ENCODE measurements around the gene HILPDA. TPM values are rescaled to one million over a fixed set of nuclear protein-coding genes. Genes with fewer than 3 reads are reported as not detected.
A peak's percentile ranks its signal among the peaks of the same experiment; 100 is the strongest.

Gene HILPDA
- total RNA-seq: 7.4 and 8.8 TPM in 2 replicates
- long read RNA-seq, transcript HILPDA-201 (2 exons, 1,349 nt): major isoform, 24 of 29 reads
- long read RNA-seq, partial matches to known transcripts: 0 of 29 reads
- long read RNA-seq, other reads (novel, unspliced or antisense): 1 of 29 reads

DNA sequence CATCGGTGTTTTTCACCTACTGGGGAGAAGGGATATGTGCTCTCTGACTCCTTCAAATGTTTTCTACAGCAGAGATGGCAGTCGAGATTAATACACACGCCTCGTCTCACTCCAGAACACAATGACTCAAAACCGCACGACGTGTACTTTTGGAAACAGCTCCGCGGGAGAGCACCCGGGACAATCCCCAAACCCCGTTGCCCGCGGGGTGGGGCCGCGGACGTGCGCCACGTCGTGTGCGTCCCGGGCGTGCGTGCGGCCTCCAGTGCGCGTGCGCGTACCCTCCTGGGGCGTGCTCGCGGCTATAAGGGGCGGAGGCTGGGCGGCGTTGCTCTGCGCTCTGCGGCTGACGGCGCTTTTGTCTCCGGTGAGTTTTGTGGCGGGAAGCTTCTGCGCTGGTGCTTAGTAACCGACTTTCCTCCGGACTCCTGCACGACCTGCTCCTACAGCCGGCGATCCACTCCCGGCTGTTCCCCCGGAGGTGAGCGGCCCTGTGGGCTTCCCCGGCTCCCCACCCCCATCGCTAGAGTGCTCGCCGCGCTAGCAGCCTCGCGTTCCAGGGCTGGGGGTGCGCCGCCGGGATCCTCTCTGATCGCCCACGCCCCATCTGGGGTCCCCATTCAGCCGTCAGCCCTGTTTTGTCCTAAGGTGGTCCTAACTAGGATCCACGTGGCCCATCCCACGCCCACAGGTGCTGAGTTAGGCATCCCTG is at the start of gene HILPDA:
TSS of gene HILPDA (plus strand) at position 336 of the 712 bp plus-strand sequence. CDS start 1,391 bp downstream, outside the sequence.
- H3K27me3 Mint-ChIP-seq (ENCODE audit: unreplicated experiment): peaks cover 21% of the 10 kb centered on the region
- peak; percentile 11 for TF ChIP-seq CTCF (IDR thresholded peaks at IDR 0.05)
- no peaks in the 10 kb centered on the region for H3K9me3 Mint-ChIP-seq (ENCODE audit: unreplicated experiment)
- H3K4me1 Mint-ChIP-seq (ENCODE audit: unreplicated experiment): peaks cover 33% of the 10 kb centered on the region
- H3K4me3 Mint-ChIP-seq (ENCODE audit: unreplicated experiment): peak within 1 kb of the TSS; percentile 90
- H3K27ac Mint-ChIP-seq (ENCODE audit: unreplicated experiment): peak within 1 kb of the TSS; percentile 95
- peak; percentile 96 for DNase-seq (ENCODE audit: extremely low spot score, unreplicated experiment)
- no peaks in the 10 kb centered on the region for H3K36me3 Mint-ChIP-seq (ENCODE audit: unreplicated experiment)

DNA sequence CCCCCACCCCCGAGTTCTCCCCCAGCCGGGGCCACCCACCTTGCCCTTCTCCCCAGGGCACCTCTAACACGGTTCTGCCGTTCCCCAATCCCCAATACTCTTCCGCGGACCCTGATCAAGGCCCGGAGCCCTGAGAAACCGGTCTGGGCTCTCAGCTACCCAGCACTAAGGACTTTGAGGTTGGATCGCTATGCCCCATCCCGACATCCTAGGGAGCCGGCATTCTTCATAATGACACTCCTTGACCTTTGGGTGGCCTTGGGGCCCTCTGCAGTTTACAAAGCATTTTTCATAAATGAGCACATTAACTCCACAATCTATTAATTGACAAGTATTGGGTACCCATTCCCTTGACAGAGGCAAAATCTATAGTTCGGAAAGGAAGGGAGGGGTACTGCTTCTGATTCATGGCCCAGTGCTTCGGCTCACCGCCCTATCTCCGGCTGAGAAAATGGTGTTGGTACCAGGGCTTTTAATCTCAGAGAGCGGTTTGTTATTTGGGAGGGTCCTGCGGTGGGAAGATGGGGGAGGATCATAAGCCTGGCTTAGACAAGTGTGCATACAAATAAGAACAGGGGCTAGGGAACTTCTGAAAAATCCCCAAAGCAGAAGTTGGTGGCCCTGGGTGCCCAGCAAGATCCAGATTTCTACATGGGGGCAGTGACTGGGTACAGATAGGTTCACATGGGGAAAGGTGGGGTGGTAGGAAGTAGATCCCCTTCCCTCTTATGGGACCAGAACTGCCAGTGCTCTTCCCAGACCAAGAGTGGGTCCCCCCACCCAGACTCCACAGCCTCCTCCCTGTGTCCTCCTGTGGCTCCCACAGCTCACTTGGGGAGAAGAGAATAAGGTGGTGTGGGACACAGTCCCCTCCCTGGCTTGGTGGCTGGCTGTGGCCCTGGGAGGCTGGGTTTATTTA is 49.1 kb upstream of the HILPDA start:
- H3K4me3 Mint-ChIP-seq (ENCODE audit: unreplicated experiment): peak overlapping the region; percentile 75
- H3K9me3 Mint-ChIP-seq (ENCODE audit: unreplicated experiment): no peaks in the 10 kb centered on the region
- no peak overlapping the region for H3K27ac Mint-ChIP-seq (ENCODE audit: unreplicated experiment)
- H3K36me3 Mint-ChIP-seq (ENCODE audit: unreplicated experiment): peaks cover 1% of the 10 kb centered on the region
- no peaks in the 10 kb centered on the region for H3K27me3 Mint-ChIP-seq (ENCODE audit: unreplicated experiment)
- H3K4me1 Mint-ChIP-seq (ENCODE audit: unreplicated experiment): peaks cover 28% of the 10 kb centered on the region
- TF ChIP-seq CTCF (IDR thresholded peaks at IDR 0.05): no peak
- DNase-seq (ENCODE audit: extremely low spot score, unreplicated experiment): no peak

- H3K27me3 Mint-ChIP-seq (ENCODE audit: unreplicated experiment): peaks cover 3% of the 10 kb centered on the region
- no peaks in the 10 kb centered on the region for H3K9me3 Mint-ChIP-seq (ENCODE audit: unreplicated experiment)
- peaks cover 28% of the 10 kb centered on the region for H3K4me1 Mint-ChIP-seq (ENCODE audit: unreplicated experiment)
- H3K27ac Mint-ChIP-seq (ENCODE audit: unreplicated experiment): no peak overlapping the region
- H3K36me3 Mint-ChIP-seq (ENCODE audit: unreplicated experiment): peaks cover 1% of the 10 kb centered on the region
- H3K4me3 Mint-ChIP-seq (ENCODE audit: unreplicated experiment): no peak overlapping the region
- no peak for DNase-seq (ENCODE audit: extremely low spot score, unreplicated experiment)
- TF ChIP-seq CTCF (IDR thresholded peaks at IDR 0.05): no peak
These were observed 48.5 kb upstream of the HILPDA start for GRCh38 chr7:128407233-128407589.

DNA sequence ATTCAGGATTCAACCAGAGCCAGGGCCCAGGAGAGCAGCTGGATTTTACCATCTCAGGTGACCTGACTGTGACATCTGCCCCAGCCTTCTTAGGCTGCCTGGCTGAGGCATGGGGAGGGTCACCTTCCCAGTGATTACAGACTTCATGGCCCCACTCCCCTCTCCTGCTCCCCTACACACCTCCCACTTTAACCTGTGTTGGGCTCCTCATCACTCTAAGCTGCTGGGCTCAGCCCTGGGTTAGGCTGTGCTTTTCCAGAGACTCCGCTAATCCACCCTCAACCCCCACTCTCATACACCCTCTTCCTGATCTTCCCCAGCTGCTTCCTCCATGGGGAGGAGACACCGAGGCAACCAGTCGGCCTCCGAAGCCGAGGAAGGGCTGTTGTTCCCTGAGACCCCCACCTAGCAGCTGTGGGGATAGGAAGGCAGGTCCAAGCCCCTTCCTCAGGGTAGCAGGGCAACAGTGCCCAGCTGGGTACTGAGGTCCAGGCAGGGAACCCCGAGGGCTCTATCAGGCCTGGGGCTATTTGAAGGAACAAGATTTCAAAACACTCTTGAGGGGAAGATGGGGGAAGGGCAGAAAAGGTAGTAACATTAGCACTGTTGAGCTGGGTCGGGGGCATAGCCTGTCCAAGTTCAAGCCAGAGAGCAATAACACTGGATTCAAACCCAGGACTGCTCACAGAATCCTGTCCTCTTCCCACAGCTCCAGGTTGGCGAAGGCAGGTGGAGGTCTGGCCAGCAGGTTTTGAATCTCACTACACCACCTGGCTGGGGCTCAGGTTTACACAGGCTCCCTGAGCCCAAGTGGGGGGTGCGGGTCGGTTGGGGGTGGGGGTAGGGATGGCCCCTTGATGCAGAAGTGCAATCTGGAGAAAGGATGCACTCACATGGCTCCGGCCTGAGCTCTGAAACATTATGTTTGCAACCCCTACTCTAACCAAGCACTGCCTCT is 47.6 kb upstream of the HILPDA start:
- peak overlapping the region; percentile 22 for H3K4me3 Mint-ChIP-seq (ENCODE audit: unreplicated experiment)
- no peaks in the 10 kb centered on the region for H3K9me3 Mint-ChIP-seq (ENCODE audit: unreplicated experiment)

More for the DNA sequence above, 47.6 kb upstream of the HILPDA start:
- H3K27me3 Mint-ChIP-seq (ENCODE audit: unreplicated experiment): peaks cover 5% of the 10 kb centered on the region
- H3K4me1 Mint-ChIP-seq (ENCODE audit: unreplicated experiment): peaks cover 28% of the 10 kb centered on the region
- no peak overlapping the region for H3K27ac Mint-ChIP-seq (ENCODE audit: unreplicated experiment)
- no peak for TF ChIP-seq CTCF (IDR thresholded peaks at IDR 0.05)
- no peak for DNase-seq (ENCODE audit: extremely low spot score, unreplicated experiment)
- no peaks in the 10 kb centered on the region for H3K36me3 Mint-ChIP-seq (ENCODE audit: unreplicated experiment)
